Measurements from ENCODE around the gene CFAP119.

The CFAP119 gene

GRCh38 chr16:30760577-30761426, 1.1 kb downstream of the CFAP119 start:
- no peak for DNase-seq

DNA sequence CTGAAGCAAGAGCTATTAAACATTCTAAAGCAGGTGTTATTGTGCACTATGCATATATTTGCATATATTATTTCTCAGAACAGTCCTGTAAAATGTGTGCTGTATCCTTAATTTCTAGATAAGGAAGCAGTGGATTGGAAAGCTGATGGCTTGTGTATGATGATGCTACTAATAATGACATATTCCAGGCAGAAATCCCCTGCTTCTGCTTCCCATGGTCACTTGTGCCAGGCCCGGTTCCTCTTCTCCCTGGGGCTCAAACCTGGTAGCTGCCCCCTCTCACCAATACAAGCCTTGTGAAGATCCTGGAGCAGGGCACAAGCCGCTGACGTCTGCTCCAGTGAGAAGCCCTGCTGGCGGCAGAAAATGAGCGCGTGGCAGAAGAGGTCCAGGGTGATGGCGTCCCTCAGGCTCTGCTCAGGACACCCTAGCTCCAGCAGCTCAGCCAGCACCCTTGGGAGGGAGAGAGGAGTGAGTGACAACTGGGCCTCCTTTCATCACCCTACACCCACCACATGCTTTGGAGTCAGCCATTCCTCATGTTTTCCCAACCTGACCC, 1.8 kb downstream of the CFAP119 start:
- DNase-seq, result no peak

- no peak for DNase-seq
Measured at GRCh38 chr16:30758988-30759491, 2.8 kb downstream of the CFAP119 start.

DNA sequence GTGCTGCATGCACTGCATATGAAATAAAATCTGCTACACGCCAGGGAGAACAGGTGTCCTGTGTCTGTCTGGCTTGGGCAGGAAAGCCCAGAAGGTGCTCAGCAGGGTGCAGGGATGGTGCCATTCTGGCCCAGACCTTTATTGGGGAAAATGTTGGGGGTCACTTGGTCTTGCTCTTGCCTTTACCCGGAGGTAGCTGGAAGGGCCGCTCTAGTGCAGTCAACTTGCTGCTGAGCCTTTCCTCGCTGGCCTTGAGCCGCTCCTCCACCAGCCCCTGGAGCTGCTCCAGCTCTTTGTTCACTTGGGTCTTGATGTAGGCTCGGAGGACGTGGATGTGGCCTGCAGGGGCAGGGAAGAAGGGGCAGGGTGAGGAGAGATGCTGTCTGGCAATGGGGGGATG, 4.5 kb downstream of the CFAP119 start:
- DNase-seq, result no peak

- no peak for DNase-seq
Measured at GRCh38 chr16:30756781-30757100, 5.1 kb downstream of the CFAP119 start.

GRCh38 chr16:30755955-30756780, 5.7 kb downstream of the CFAP119 start:
- DNase-seq, result no peak

GRCh38 chr16:30753596-30753995, 8.3 kb downstream of the CFAP119 start:
- no peak for DNase-seq

GRCh38 chr16:30750876-30751465, 10.9 kb downstream of the CFAP119 start:
- no peak for DNase-seq

- no peak for DNase-seq
Measured at GRCh38 chr16:30750201-30750600, 11.7 kb downstream of the CFAP119 start.

- no peak for DNase-seq
Measured at GRCh38 chr16:30748634-30749445, 13.0 kb downstream of the CFAP119 start.

DNA sequence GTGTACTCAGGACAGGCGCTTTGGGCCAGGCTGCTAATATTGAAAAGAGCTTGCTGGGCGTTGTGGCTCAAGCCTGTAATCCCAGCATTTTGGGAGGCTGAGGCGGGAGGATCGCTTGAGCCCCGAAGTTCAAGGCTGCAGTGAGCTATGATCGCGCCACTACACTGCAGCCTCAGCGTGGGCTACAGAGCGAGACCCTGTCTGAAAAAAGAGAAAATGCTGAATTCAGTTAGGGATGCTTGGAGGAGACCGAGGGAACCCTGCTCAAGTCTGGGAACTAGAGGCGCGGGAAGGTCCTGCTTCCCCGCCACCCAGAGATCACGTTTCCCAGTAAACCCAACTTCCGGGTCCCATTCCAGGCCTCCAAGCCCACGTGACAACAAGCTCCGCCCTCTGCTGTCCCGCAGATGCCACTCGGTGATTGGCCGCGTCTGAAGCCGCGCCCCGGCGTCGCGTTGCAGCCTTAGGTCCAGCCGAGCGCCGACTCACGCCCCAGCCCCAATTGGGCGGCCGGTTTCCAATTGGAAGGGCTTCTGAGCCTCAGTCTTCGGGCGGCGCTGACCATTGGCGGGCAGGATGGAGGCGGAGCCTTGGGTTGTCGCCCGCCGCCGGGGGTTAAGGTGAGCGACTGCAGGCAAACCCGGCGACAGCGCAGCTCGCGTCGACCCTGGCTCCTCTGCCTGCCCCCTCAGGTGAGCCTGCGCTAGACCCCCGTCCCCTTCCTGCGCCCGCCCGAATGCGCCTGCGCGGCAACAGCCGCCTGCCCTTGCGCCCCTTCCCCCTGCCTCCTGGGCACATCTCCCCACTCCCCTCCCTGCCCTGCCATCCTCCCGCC, 13.8 kb downstream of the CFAP119 start, which contains the start of gene PHKG2:
Gene PHKG2, plus strand, starts transcription at position 627 of the 835 bp plus-strand sequence. CDS start 396 bp downstream, outside the sequence.
- DNase-seq, result peak; percentile 98

GRCh38 chr16:30747331-30747730, 14.5 kb downstream of the CFAP119 start:
- DNase-seq, result no peak

- no peak for DNase-seq
Measured at GRCh38 chr16:30746638-30747175, 15.2 kb downstream of the CFAP119 start.

DNA sequence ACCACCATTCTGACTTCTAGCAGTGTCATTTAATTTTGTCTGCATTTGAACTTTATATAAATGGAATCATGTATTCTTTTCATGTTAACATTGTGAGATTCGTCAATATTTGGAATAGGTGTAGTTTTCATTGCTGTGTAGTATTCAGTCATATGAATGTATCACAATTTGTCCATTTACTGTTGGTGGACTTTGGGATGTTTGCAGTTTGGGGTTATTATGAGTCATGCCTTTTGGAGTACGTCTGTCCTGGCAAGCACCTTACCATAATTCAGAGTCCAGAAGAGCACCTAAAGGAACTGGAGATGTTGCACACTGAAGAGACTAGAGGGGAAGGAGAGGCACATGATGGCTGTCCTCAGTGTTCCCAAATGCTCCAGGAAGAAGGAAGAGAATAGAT, 16.8 kb downstream of the CFAP119 start:
- no peak for DNase-seq

GRCh38 chr16:30744183-30744582, 17.7 kb downstream of the CFAP119 start:
- DNase-seq, result no peak

GRCh38 chr16:30743716-30744115, 18.1 kb downstream of the CFAP119 start:
- no peak for DNase-seq

DNA sequence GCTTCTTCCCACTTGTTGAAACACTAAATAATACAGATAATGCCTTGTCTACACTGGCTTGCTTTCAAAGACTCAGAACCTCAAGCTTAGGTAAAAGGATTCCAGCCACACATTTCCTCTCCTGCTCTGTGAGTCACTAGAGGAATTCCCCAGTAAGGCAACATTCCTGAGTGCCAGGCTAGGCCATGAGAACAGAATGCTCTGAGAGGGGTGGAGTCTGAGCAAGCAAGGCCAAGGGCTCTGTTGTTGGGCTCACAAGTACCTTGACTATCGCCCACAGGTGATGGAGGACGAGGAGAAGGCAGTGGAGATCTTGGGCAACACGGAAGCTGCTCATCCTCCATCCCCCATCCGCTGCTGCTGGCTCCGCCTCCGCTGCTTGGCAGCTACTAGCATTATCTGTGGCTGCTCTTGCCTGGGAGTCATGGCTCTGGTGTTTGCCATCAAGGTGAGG, 20.4 kb downstream of the CFAP119 start:
- peak; percentile 68 for DNase-seq

DNA sequence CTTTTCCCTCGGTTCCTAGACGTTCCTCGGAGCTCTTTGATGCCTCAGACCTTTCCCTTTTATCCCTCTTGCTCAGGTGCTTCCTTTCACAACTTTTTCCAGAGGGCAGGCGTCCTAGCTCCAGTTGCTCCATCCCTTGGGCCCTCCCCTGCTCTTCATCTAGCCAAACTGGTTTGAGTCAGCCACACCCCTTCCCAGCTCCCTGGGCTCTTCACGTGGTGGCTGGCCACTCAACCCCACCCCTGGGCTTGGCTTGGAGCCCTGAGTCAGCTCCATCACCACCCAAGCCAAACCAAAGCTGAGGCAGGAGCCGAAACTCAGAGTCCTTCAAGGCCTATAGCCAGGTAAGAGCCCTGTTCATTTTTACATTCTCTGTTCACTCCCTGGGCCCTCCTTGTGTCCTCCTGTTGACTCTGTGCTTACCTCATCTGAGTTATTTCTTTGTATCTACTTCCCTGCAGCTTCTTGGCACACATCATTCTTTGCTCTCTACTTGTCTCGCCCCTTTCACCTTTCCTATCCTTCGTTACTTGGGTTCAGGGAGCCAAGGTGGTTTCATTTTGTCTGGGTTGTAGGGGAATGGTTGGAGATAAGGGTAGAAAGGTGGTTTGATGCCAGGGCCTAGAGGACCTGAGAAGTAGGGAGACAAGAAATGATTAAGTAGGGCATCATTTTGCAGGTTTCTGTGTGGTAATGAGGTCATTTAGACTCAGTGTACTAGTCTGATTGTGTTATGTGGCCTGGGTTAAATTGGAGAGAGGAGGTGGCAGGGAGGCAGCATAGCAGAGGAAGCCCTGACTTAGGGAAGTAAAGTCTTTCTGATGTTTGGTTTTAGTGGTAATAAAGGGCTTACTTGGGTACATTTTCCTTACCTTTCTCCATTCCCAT, 21.3 kb downstream of the CFAP119 start:
- DNase-seq, result no peak

Data from amniotic stem cell (primary cell).